ENCODE data around the gene PDXDC1.
A peak's percentile ranks its signal among the peaks of the same experiment; 100 is the strongest.
"Not testable (repeated sequence)": the region's sequence is repeated elsewhere in the genome, so short reads cannot be mapped to it uniquely, and the experiment has no call there.

The PDXDC1 gene

GRCh38 chr16:15135483-15136360 lies 160.9 kb downstream of the PDXDC1 start:
- not testable (repeated sequence) for DNase-seq

DNA sequence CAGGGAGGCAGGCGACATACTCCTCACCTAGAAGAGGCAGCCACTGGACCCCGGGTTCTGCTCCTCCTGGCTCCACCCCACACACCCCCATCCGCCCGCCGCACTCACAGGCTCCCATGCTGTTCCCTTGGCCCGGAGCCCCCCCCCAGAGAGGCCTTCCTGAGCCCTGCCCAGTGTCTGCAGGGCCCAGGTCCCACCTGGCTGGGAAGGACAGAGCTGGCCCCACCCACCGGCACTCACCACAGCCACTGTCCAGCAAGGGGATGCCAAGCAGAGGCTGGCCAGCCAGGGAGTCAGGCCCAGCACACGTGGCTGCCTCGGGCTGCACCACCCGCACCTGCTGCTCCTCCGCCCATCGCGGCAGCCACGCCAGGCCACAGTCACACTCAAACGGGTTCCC lies 162.7 kb downstream of the PDXDC1 start:
- not testable (repeated sequence) for DNase-seq

DNA sequence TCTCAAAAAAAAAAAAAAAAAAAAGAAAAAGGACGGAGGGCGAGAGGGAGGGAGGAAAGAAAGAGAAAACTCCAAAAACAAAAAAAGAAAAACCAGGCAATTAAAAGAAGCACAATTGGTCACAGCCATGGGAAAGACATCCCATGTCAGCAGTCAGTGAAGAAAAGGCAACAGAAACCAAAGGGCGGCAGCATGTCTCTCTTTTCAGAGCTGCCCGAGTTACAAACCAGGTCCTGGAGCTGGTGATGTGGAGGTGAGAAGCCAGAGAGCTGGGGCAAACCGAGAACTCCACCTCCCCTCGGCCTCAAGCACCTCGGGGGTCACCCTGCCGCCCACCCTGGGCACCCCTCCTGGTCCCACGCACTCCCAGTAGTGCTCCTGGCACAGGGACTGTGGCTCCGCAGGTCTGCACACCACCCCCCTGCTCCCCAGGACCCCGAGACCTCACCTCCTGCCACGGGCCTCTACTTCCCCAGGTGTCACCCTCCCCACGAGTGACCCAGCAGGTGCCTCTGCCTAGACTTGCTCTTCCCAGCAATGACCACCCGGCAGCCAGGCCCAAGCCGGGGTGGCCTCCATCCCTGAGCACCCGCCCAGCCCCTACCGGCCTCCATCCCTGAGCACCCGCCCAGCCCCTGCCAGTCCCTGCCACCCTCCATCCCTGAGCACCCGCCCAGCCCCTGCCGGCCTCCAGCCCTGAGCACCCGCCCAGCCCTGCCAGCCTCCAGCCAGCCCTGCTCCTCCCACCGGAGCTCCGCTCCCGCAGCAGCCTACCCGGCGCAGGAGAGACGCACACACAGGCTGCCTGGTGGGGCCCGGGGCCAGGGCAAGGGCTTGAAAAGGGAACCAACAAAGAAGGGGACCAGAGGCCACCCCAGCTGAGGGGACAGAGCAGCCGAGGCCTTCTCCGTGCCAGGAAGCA lies 165.9 kb downstream of the PDXDC1 start:
- not testable (repeated sequence) for DNase-seq

DNA sequence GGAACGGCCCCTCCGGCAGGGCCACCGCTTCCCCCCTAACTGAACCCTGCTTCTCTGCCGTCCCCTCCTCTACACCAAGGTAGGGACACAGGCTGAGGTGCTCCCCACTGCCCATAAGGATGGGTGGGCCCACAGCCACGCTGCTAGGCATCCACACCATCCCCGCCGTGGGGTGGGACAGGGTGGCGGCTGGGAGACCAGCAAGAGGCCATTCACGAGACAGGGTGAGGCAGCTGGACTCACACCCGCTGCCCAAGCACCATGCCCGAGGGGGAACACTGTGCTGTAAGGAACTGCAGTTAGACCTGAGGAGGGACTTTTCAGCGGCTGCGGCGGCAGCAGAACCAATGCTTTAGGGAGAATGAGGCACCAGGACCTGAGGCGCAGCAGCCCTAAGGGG lies 166.8 kb downstream of the PDXDC1 start:
- no peak for DNase-seq

- not testable (repeated sequence) for DNase-seq
Measured at GRCh38 chr16:15142107-15142890, 167.5 kb downstream of the PDXDC1 start.

DNA sequence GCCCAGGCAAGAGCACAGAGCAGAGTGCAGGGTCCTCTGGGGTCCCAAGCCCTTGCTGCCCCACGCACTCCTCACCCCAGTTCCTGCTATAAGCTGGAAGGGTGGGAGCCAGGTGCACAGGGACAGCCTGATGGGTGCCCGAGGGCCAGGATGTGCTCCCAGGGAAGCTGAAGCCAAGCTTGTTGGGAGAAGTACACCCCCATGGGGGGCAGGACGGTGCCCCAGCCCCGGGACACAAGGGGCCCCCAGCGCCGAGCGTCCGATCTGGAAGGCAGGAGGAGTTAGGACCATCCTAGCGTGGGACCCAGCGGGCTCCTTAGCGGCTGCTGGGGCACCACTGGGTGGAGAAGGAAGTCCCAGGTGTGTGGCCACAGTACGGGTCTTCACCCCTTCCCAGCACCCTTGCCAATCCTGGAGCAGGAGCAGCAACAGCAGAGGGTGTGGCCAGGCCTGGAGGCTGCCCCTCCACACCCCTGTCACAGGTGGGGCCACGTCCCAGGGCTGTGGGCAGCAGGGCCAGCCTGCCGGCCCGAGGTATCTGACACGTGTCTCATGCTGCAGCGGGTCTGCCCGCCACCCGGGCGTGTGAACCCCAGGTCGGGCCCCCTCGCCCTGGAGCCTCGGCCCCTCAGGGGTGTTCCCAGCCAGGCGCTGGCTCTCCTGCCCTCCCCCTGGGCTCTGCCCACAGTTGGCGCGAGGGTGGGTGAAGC lies 168.2 kb downstream of the PDXDC1 start:
- DNase-seq, result not testable (repeated sequence)

DNA sequence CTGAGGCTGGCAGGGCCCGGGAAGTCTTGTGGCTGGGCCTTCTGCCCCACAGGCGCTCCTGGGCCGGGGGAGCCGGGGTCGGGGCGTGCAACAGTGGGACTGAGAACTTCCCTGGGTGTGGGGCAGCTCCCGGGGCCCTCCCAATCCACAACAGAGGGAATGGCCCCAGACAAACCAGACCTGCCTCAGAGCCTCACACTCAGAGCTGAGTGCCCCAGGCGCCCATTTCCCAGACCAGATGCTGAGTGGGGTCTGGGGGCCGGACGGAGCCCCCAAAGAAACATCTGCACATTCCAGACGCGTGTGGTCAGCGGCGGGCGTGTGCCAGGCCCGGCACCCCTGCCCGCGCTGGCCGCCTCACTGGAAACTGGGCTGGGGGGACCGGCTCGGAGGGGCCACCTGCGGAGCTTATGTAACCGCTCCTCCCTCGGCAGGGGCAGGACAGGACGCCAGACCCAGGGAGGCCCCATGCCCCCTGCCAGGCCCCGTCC lies 168.8 kb downstream of the PDXDC1 start:
- not testable (repeated sequence) for DNase-seq

DNA sequence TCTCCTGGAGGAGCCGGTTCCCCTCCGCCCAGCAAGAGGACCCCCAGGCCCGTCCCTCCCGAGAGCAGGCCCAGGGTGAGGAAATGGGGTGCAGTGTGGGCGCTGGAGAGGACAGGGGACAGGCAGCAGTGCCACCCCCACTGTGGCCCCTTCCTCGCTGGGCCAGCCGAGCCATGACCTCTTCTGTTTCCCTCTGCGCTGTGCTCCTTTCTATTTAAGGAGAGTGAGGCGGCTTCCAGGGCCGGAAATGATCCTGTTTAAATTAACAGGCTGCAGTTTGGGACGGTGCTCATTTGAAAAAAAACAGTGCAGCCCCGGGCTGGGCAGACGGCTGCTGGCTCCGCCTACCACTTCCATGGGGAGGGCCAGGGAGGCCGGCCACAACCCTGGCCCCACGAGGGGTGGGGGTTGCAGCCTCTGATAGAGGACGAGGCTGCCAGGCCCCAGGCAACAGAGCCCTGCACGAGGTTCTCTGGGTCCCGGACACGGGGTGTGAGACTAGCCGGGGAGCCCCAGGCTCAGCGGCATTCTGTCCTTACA lies 169.3 kb downstream of the PDXDC1 start:
- DNase-seq, result not testable (repeated sequence)

DNA sequence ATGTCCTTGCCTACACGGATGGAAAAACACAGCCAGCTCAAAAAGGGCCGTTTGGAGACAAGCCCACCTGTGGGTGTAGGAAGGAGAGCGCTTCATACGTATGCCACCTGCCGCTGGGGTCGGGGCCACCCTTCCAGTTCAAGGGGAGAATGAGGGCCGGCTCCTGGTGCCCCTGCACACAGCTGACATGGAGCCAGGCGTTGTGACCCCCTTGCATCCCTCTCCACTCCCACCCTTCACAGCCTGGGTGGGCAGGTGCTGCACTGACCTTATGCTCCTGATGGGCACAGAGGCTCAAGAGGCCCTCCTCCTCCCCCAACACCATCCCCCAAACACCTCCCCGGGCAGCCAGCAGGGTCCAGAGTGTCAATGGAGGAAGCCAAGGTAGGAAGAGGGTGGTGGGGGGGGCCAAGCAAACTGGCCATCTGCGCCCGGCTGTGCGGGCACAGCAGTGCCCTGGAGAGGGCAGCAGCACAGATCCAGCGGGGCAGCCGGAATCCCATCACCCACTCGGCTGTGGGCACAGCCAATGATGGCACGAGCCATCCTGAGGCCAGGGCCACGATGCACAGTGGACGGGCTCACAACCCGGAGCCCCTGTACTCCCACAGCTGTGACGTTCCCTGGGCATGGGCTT lies 170.1 kb downstream of the PDXDC1 start:
- DNase-seq, result not testable (repeated sequence)

DNA sequence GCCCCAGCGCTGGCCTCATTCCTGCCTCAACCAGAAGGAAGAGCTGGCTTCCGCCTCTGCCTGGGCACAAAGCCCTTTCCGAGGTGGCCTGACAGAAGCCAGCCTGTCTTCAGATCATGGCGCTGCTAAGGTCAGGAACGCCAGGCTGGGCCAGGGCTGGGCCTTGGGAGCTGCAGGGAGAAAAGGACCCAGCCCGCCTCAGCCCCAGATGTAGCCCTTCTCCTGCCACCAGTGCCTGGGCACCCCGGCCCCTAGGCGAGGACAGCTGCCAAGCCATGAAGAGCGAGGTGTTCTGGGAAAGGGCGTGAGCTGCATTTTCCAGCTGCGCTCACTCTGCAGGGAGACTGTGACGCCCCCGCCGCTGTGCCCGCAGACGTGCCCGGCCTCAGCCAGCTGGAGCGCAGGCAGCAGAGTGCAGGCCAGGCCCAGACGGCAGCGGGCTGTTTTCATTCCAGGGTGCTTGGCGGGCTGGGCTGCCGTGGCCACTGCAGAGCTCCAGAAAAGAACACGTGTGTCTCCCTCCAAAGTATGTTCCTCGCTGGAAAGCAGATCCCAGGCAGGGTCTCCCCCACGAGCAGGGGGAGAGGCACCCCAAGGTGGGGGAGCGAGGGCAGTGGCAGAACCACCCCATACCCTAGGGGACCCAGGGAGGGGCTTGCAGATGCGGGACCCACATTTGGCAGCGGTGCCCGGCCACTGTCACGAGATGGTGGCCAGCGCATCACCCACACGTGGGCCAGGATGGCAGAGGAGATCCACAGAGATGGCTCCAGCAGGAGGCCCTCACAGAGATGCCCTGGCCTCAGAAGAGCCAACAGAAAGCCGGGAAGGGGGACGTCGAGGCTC lies 170.8 kb downstream of the PDXDC1 start:
- not testable (repeated sequence) for DNase-seq

DNA sequence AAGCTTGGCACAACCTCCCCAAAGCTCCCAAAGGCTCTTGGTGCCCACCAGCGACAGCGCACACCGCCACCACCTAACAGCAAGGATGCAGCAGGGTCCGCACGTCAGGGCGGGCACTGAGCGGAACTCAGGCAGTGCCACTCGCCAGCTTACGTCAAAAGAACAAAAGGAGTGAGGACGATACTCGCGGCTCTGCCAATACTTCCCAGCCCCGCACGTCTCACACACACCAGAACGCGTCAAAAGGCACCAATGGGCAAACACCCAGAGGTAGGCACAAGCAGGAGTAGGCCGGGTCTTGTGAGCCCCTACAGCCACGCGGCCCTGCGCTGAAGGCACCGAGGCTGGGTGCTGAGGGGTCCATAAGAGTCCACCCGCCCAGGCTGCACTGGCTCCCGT lies 171.4 kb downstream of the PDXDC1 start:
- not testable (repeated sequence) for DNase-seq

GRCh38 chr16:15148831-15149230 lies 174.0 kb downstream of the PDXDC1 start:
- not testable (repeated sequence) for DNase-seq

DNA sequence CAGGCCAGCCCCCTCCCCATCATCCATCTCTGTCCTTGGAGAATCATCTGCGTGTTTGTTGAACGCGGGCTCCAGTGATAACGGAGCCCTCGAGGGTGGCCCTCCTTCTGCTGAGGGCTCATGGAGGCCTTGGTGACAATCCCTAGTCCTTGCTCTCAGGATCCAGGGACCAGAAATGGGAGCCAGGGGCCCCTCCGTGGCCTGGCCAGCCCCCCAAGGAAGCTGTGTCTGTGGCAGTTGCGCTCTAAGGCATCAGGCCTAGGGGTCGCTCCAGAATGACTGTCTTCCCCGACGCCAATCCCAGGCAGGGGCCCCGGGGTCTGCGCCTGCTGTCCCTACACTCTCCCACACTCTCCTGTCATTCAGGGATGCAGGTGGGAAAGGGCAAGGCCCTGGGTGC lies 174.4 kb downstream of the PDXDC1 start:
- DNase-seq, result not testable (repeated sequence)

GRCh38 chr16:15154005-15154404 lies 179.2 kb downstream of the PDXDC1 start:
- peak in 2 of 5 experiments; percentile 21 to 37 for DNase-seq

GRCh38 chr16:15154650-15155562 lies 180.1 kb downstream of the PDXDC1 start:
- DNase-seq, result peak; percentile 66 to 90 (median 77)

DNA sequence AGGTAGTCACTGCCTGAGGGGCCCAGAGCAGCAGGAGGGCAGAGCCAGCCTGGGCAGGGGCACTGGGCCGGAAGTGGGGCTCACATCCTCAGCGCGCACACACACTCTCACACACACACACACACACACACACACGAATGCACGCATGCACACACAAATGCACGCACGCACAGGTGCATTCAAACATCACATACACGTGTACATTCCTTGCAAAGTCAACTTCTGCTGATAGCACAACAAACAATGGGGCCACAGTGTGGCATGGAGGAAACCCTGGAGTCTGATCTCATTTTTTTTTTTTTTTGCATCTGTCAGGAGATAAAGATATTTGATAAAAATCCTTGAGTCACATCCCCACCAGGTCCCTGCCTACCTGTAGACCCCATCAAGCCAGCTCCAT lies 182.8 kb downstream of the PDXDC1 start:
- DNase-seq, result not testable (repeated sequence)

- not testable (repeated sequence) for DNase-seq
Measured at GRCh38 chr16:15159671-15160070, 184.8 kb downstream of the PDXDC1 start.

GRCh38 chr16:15160571-15160970 lies 185.7 kb downstream of the PDXDC1 start:
- not testable (repeated sequence) for DNase-seq

DNA sequence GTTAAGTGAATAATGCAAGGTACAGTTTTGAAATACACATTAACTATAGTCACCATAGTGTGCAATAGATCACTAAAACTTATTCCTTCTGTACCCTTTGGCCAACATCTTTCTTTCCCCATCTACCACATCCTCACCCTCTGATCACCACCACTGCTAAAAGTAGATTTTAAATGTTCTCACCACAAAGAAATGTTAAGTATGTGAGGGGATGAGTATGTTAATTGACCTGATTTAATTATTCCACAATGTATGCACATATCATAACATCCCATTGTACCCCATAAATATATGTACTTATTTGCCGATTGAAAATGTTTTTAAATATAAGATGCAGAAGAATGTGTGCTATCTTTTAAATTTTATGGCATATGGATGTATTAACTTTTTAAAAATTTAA lies 188.2 kb downstream of the PDXDC1 start:
- DNase-seq, result not testable (repeated sequence)

Data from T-helper 2 cell (primary cell).